Esophagus squamous epithelium (tissue), 5 donors: ENCODE data around the gene CDC27. TPM values are rescaled to one million over a fixed set of nuclear protein-coding genes. Genes with fewer than 3 reads are reported as not detected.
"Not testable (repeated sequence)": the region's sequence is repeated elsewhere in the genome, so short reads cannot be mapped to it uniquely, and the experiment has no call there.

ENCODE experiments used
- DNase-seq: peaks from one replicate; lab custom pipeline; 2025; lab: John Stamatoyannopoulos, UW
- H3K27ac ChIP-seq, 4 donors: fragments of 200-600 bp; sonication (generic); one replicate each; pipeline ENCODE4 v1.5.1; 2016 to 2019; ENCODE audit warnings: mild to moderate bottlenecking in 1 of 4
- H3K27me3 ChIP-seq, 4 donors: fragments of 200-600 bp; sonication (generic); 1 replicate in 3 of 4; 2 replicates in 1 of 4; pipeline versions ENCODE4 v1.5.1 to v1.6.0; 2017 to 2021; ENCODE audit warnings: antibody characterized with exemption in 1 of 4
- H3K36me3 ChIP-seq, 3 donors: fragments of 200-600 bp; sonication (generic); one replicate each; pipeline ENCODE4 v1.5.1; 2016 to 2019
- H3K4me1 ChIP-seq, 3 donors: fragments of 200-600 bp; sonication (generic); one replicate each; pipeline ENCODE4 v1.5.1; 2017 to 2019
- H3K4me3 ChIP-seq, 4 donors: fragments of 200-600 bp; sonication (generic); 1 replicate in 3 of 4; 2 replicates in 1 of 4; pipeline ENCODE4 v1.5.1; 2016 to 2019; ENCODE audit warnings: mild to moderate bottlenecking in 2 of 4, moderate library complexity in 1 of 4
- H3K9me3 ChIP-seq, 3 donors: fragments of 200-600 bp; sonication (generic); one replicate each; pipeline ENCODE4 v1.5.1; 2016 to 2019
- POLR2A ChIP-seq, 4 donors: fragments of 450-650 bp; IDR thresholded peaks; one replicate each; pipeline ENCODE4 v1.6.1; 2017; ENCODE audit warnings: antibody characterized with exemption in 4 of 4, mild to moderate bottlenecking in 4 of 4, moderate library complexity in 3 of 4
- WGBS, 2 donors: methylation state at CpG; one replicate each; pipeline ENCODE4 v1.1.5; 2018; 5-methylcytosine and 5-hydroxymethylcytosine counted together
- intact Hi-C: fragments of 100-400 bp; cut with DNase I; formaldehyde crosslinking; loops from one replicate; pipeline ENCODE4 v1.15.0; 2022
- total RNA-seq, 4 donors: library from RNA; depleted of rRNA; stranded (reverse); fragments of >200 nt; gene quantifications; one replicate each; pipeline ENCODE4 v1.1.0, GENCODE V29; 2016
- TF ChIP-seq, protein P1 (sequence below), 6 experiments: fragments of 450-650 bp in 4 of 6; fragments of 200-600 bp in 2 of 6; sonication (generic) in 2 of 6; IDR thresholded peaks; one replicate each; pipeline ENCODE4 v1.5.1; 2016 to 2019; ENCODE audit warnings: antibody characterized with exemption in 6 of 6, mild to moderate bottlenecking in 4 of 6, moderate library complexity in 4 of 6
- donor health status: DM: yes; HTN: yes; CAD: no.

CDC27 gene
- total RNA-seq, 4 donors from 2014 or later = 26.4 to 45.9 (median 38.3) TPM

- H3K27me3 ChIP-seq = no peaks in the 10 kb centered on the region
- no peak for TF ChIP-seq POLR2A (IDR thresholded peaks at IDR 0.05)
- TF ChIP-seq, protein P1, sequence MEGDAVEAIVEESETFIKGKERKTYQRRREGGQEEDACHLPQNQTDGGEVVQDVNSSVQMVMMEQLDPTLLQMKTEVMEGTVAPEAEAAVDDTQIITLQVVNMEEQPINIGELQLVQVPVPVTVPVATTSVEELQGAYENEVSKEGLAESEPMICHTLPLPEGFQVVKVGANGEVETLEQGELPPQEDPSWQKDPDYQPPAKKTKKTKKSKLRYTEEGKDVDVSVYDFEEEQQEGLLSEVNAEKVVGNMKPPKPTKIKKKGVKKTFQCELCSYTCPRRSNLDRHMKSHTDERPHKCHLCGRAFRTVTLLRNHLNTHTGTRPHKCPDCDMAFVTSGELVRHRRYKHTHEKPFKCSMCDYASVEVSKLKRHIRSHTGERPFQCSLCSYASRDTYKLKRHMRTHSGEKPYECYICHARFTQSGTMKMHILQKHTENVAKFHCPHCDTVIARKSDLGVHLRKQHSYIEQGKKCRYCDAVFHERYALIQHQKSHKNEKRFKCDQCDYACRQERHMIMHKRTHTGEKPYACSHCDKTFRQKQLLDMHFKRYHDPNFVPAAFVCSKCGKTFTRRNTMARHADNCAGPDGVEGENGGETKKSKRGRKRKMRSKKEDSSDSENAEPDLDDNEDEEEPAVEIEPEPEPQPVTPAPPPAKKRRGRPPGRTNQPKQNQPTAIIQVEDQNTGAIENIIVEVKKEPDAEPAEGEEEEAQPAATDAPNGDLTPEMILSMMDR (IDR thresholded peaks at IDR 0.05) = no peak
- no peaks in the 10 kb centered on the region for H3K9me3 ChIP-seq
- H3K4me3 ChIP-seq = no peak overlapping the region
- 92 to 96% methylated on average over 1 of the region's 1 CpG for WGBS, 2 donors
- DNase-seq = no peak
- no peak overlapping the region for H3K27ac ChIP-seq
- H3K4me1 ChIP-seq = no peaks in the 10 kb centered on the region
- intact Hi-C loops = no loop called here
- peaks cover 0 to 93% (median 16%) of the 10 kb centered on the region in 3 donors for H3K36me3 ChIP-seq
Measured at GRCh38 chr17:47135235-47135634, 53.9 kb downstream of the CDC27 start.

DNA sequence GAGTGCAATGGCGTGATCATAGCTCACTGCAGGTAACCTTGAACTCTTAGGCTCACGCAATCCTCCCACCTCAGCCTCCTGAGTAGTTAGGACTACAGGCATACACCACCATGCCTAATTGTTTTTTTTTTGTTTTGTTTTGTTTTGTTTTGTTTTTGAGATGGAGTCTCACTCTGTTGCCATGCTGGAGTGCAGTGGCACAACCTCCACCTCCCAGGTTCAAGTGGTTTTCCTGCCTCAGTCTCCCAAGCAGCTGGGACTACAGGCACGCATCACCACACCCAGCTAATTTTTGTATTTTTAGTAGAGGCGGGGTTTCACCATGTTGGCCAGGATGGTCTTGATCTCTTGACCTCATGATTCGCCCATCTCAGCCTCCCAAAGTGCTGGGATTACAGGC, 54.7 kb downstream of the CDC27 start:
- DNase-seq = not testable (repeated sequence)

GRCh38 chr17:47131761-47132160, 57.3 kb downstream of the CDC27 start:
- no peak for TF ChIP-seq POLR2A (IDR thresholded peaks at IDR 0.05)
- TF ChIP-seq, protein P1 (IDR thresholded peaks at IDR 0.05) = no peak
- Histone ChIP-seq H3K27ac (no peak overlapping the region), H3K4me3 (no peak overlapping the region), H3K4me1 (no peaks in the 10 kb centered on the region), H3K36me3 (peaks cover 0 to 93% (median 18%) of the 10 kb centered on the region in 3 donors), H3K9me3 (no peaks in the 10 kb centered on the region), H3K27me3 (no peaks in the 10 kb centered on the region)
- intact Hi-C loops = no loop called here
- 63 to 75% methylated on average over 3 of the region's 3 CpGs for WGBS, 2 donors
- DNase-seq = no peak

More for the DNA sequence above, 54.7 kb downstream of the CDC27 start:
- WGBS, 2 donors = 82 to 95% methylated on average over 5 of the region's 5 CpGs
- peaks cover 0 to 93% (median 14%) of the 10 kb centered on the region in 3 donors for H3K36me3 ChIP-seq
- intact Hi-C loops, H3K27ac ChIP-seq, H3K9me3 ChIP-seq, H3K4me3 ChIP-seq, H3K27me3 ChIP-seq, H3K4me1 ChIP-seq: not testable (repeated sequence)

- WGBS, 2 donors = 90 to 100% methylated on average over 3 of the region's 3 CpGs
- H3K9me3 ChIP-seq, H3K4me1 ChIP-seq, DNase-seq, H3K4me3 ChIP-seq, intact Hi-C loops, H3K27me3 ChIP-seq, H3K27ac ChIP-seq: not testable (repeated sequence)
- H3K36me3 ChIP-seq = peaks cover 0 to 98% (median 19%) of the 10 kb centered on the region in 3 donors
Measured at GRCh38 chr17:47126835-47127234, 62.3 kb downstream of the CDC27 start.

GRCh38 chr17:47123262-47123661, 65.8 kb downstream of the CDC27 start:
- DNase-seq, H3K27ac ChIP-seq, H3K27me3 ChIP-seq, H3K4me1 ChIP-seq, H3K4me3 ChIP-seq, intact Hi-C loops, H3K9me3 ChIP-seq: not testable (repeated sequence)
- 91 to 100% methylated on average over 1 to 2 of the region's 2 CpGs for WGBS, 2 donors
- H3K36me3 ChIP-seq = peaks cover 0 to 94% (median 24%) of the 10 kb centered on the region in 3 donors

DNA sequence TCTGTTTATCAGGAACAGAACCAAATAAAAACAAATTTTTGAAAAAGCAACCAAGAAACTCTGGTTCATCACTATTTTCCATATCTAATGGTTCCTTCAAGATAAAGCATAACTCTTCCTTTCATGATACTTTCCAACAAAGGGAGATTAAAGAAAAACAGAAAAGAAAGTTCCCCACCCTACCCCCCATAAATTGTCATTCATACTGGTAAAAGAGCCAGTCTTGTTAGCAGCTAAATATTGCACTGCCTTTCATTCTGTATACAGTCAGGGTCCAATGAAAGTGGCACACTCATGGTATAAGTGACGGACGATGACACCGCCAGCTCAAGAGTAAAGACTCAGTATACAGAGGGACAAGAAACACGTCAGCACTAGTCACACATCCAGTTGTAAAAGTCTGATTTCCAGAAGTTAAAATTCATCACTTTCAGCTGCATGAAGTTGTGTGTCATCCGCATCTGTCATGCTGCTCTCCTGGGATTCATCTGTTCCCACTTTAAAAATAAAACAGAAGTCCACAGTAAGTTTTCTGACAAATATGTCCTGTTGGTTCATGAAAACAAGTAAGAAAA, 68.5 kb downstream of the CDC27 start:
- Histone ChIP-seq H3K4me1 (no peaks in the 10 kb centered on the region), H3K27me3 (no peaks in the 10 kb centered on the region), H3K27ac (no peak overlapping the region), H3K9me3 (no peaks in the 10 kb centered on the region), H3K36me3 (peaks cover 0 to 77% (median 12%) of the 10 kb centered on the region in 3 donors), H3K4me3 (no peak overlapping the region)
- DNase-seq = no peak
- TF ChIP-seq, protein P1 (IDR thresholded peaks at IDR 0.05) = no peak
- no peak for TF ChIP-seq POLR2A (IDR thresholded peaks at IDR 0.05)
- 85 to 90% methylated on average over 5 of the region's 5 CpGs for WGBS, 2 donors
- intact Hi-C loops = no loop called here
